PC-3 (cell line): ENCODE results near the gene GABBR2. TPM values are rescaled to one million over a fixed set of nuclear protein-coding genes. Genes with fewer than 3 reads are reported as not detected.

Experiments used
- ATAC-seq: fragments of 200-7000 bp; cut with Tn5 transposase; 2 replicates; pipeline ENCODE4 v1.9.1; 2020; ENCODE audit warnings: mild to moderate bottlenecking, moderate library complexity
- BruUV-seq: library from RNA; stranded (reverse); fragments of 400-500 nt; replicated peaks from 2 replicates; lab custom pipeline; 2021; lab: Mats Ljungman, UMichigan
- CTCF ChIA-PET: fragments of 300-600 bp; sonication (Branson Sonifier 250); formaldehyde crosslinking; loops from one replicate; lab custom pipeline; 2022; ENCODE audit warnings: antibody characterized with exemption; lab: Charles Lee
- POLR2A ChIA-PET: fragments of 300-600 bp; sonication (Branson Sonifier 250); formaldehyde crosslinking; loops from one replicate; lab custom pipeline; 2022; ENCODE audit warnings: antibody characterized with exemption; ENCODE audit not compliant: unreplicated experiment; lab: Charles Lee
- DNase-seq: peaks from one replicate; pipeline ENCODE4 v3.0.0-alpha.2; 2015
- H2AFZ ChIP-seq: fragments of 300-600 bp; sonication (generic); 2 replicates; pipeline ENCODE4 v1.6.0; 2016; ENCODE audit warnings: antibody characterized with exemption, low read length
- H3F3A ChIP-seq: fragments of 300-600 bp; sonication (generic); one replicate; pipeline ENCODE4 v1.6.0; 2017; ENCODE audit warnings: antibody characterized with exemption, low read length, control low read depth, mild to moderate bottlenecking; ENCODE audit not compliant: unreplicated experiment
- H3K27ac ChIP-seq: fragments of 300-600 bp; sonication (generic); 2 replicates; pipeline ENCODE4 v1.5.1; 2016; ENCODE audit warnings: mild to moderate bottlenecking, low read length
- H3K27me3 ChIP-seq: fragments of 300-600 bp; sonication (generic); 2 replicates; pipeline ENCODE4 v1.6.1; 2016; ENCODE audit warnings: low read length, mixed read lengths
- H3K36me3 ChIP-seq: fragments of 300-600 bp; sonication (generic); 2 replicates; pipeline ENCODE4 v1.6.1; 2016; ENCODE audit warnings: low read depth, mixed run types, low read length, mixed read lengths
- H3K4me1 ChIP-seq: fragments of 300-600 bp; sonication (generic); 2 replicates; pipeline ENCODE4 v1.5.1; 2016; ENCODE audit warnings: low read length; ENCODE audit not compliant: insufficient read depth
- H3K4me2 ChIP-seq: fragments of 300-600 bp; sonication (generic); 2 replicates; pipeline ENCODE4 v1.6.0; 2016; ENCODE audit warnings: low read length
- H3K4me3 ChIP-seq: fragments of 300-600 bp; sonication (generic); 2 replicates; pipeline ENCODE4 v1.5.1; 2016; ENCODE audit warnings: mild to moderate bottlenecking, low read length, mixed read lengths
- H3K79me2 ChIP-seq: fragments of 300-600 bp; sonication (generic); 2 replicates; pipeline ENCODE4 v1.6.1; 2017; ENCODE audit warnings: low read length, mixed read lengths
- H3K9ac ChIP-seq: fragments of 300-600 bp; sonication (generic); 2 replicates; pipeline ENCODE4 v1.6.0; 2016; ENCODE audit warnings: mild to moderate bottlenecking, low read length
- H3K9me2 ChIP-seq: fragments of 300-600 bp; sonication (generic); replicated peaks from 2 replicates; pipeline ENCODE4 v1.6.1; 2016; ENCODE audit warnings: mixed run types, low read length, mixed read lengths
- H3K9me3 ChIP-seq: fragments of 300-600 bp; sonication (generic); 2 replicates; pipeline ENCODE4 v1.6.1; 2016; ENCODE audit warnings: low read length, mixed read lengths
- H4K20me1 ChIP-seq: fragments of 300-600 bp; sonication (generic); 2 replicates; pipeline ENCODE4 v1.6.1; 2016; ENCODE audit warnings: low read length, mixed read lengths
- EZH2 ChIP-seq: fragments of 300-600 bp; sonication (generic); IDR thresholded peaks from one replicate; pipeline ENCODE4 v1.6.1; 2017; ENCODE audit warnings: antibody characterized with exemption, mild to moderate bottlenecking, low read length; ENCODE audit not compliant: unreplicated experiment
- EZH2phosphoT487 ChIP-seq: fragments of 300-600 bp; sonication (generic); IDR thresholded peaks from 2 replicates; pipeline ENCODE4 v1.6.1; 2018; ENCODE audit warnings: mild to moderate bottlenecking, antibody characterized with exemption, low read length, borderline replicate concordance
- intact Hi-C: fragments of 100-400 bp; cut with micrococcal nuclease; formaldehyde crosslinking; loops from 2 replicates; pipeline ENCODE4 v1.9.0; 2023
- total RNA-seq: library from RNA; depleted of rRNA; stranded (reverse); fragments of >200 nt; gene quantifications from 2 replicates; pipeline ENCODE4 v1.2.3, GENCODE V29; 2014
- TF ChIP-seq, protein P1 (sequence below): fragments of 300-600 bp; sonication (generic); conservative IDR thresholded peaks from 2 replicates; pipeline ENCODE4 v1.5.1; 2017; ENCODE audit warnings: antibody characterized with exemption, low read depth, mild to moderate bottlenecking, low read length

Gene GABBR2
- total RNA-seq, 1 experiment from 2014 or later: 0.44 TPM

DNA sequence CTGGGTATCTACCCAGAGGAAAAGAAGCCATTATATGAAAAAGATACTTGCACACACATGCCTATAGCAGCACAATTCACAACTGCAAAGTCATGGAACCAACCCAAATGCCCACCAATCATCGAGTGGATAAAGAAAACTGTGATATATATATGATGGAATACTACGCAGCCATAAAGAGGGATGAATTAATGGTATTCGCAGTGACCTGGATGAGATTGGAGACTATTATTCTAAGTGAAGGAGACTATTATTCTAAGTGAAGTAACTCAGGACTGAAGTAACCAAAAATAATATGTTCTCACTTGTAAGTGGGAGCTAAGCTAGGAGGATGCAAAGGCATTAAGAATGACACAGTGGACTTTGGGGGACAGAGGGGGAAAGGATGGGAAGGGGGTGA, 30.0 kb upstream of the GABBR2 start:
- H3K4me2 ChIP-seq: no peak overlapping the region
- no peak overlapping the region for H3K4me3 ChIP-seq
- CTCF ChIA-PET: no interaction called here
- no peak overlapping the region for H3K9ac ChIP-seq
- no peaks in the 10 kb centered on the region for H3F3A ChIP-seq
- no peak overlapping the region for H3K27ac ChIP-seq
- H2AFZ ChIP-seq: no peak overlapping the region
- H3K9me2 ChIP-seq: no peaks in the 10 kb centered on the region
- no peaks in the 10 kb centered on the region for H3K36me3 ChIP-seq
- intact Hi-C loops: no loop called here
- ATAC-seq (no peak), DNase-seq (no peak)
- no peaks in the 10 kb centered on the region for H3K79me2 ChIP-seq
- POLR2A ChIA-PET: no interaction called here
- no TSS peak for BruUV-seq
- TF ChIP-seq EZH2 (no peak), EZH2phosphoT487 (no peak)
- TF ChIP-seq, protein P1, sequence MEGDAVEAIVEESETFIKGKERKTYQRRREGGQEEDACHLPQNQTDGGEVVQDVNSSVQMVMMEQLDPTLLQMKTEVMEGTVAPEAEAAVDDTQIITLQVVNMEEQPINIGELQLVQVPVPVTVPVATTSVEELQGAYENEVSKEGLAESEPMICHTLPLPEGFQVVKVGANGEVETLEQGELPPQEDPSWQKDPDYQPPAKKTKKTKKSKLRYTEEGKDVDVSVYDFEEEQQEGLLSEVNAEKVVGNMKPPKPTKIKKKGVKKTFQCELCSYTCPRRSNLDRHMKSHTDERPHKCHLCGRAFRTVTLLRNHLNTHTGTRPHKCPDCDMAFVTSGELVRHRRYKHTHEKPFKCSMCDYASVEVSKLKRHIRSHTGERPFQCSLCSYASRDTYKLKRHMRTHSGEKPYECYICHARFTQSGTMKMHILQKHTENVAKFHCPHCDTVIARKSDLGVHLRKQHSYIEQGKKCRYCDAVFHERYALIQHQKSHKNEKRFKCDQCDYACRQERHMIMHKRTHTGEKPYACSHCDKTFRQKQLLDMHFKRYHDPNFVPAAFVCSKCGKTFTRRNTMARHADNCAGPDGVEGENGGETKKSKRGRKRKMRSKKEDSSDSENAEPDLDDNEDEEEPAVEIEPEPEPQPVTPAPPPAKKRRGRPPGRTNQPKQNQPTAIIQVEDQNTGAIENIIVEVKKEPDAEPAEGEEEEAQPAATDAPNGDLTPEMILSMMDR: no peak
- peaks cover 21% of the 10 kb centered on the region for H3K4me1 ChIP-seq
- H3K9me3 ChIP-seq: no peaks in the 10 kb centered on the region
- H3K27me3 ChIP-seq: no peaks in the 10 kb centered on the region
- no peaks in the 10 kb centered on the region for H4K20me1 ChIP-seq

- Histone ChIP-seq H3K9ac (no peak overlapping the region), H3K79me2 (no peaks in the 10 kb centered on the region), H3K36me3 (no peaks in the 10 kb centered on the region), H3K9me3 (no peaks in the 10 kb centered on the region), H3F3A (no peaks in the 10 kb centered on the region), H2AFZ (no peak overlapping the region), H3K4me1 (no peaks in the 10 kb centered on the region), H3K9me2 (no peaks in the 10 kb centered on the region), H3K4me3 (no peak overlapping the region), H3K27me3 (no peaks in the 10 kb centered on the region), H3K27ac (no peak overlapping the region), H3K4me2 (no peak overlapping the region), H4K20me1 (no peaks in the 10 kb centered on the region)
- CTCF ChIA-PET: no interaction called here
- BruUV-seq: no TSS peak
- TF ChIP-seq EZH2 (no peak), EZH2phosphoT487 (no peak)
- TF ChIP-seq, protein P1: no peak
- no peak for DNase-seq
- intact Hi-C loops: no loop called here
- ATAC-seq: no peak
- POLR2A ChIA-PET: no interaction called here
These were observed 27.5 kb upstream of the GABBR2 start for GRCh38 chr9:98736226-98736625.

GRCh38 chr9:98732801-98733200, 24.1 kb upstream of the GABBR2 start:
- CTCF ChIA-PET: no interaction called here
- no peaks in the 10 kb centered on the region for H3K9me2 ChIP-seq
- BruUV-seq: no TSS peak
- H3K9ac ChIP-seq: no peak overlapping the region
- no peak overlapping the region for H2AFZ ChIP-seq
- H3K4me3 ChIP-seq: no peak overlapping the region
- no peaks in the 10 kb centered on the region for H3K9me3 ChIP-seq
- no peaks in the 10 kb centered on the region for H3F3A ChIP-seq
- no peak overlapping the region for H3K4me2 ChIP-seq
- no peak for ATAC-seq
- intact Hi-C loops: no loop called here
- POLR2A ChIA-PET: no interaction called here
- no peaks in the 10 kb centered on the region for H3K27me3 ChIP-seq
- no peak for TF ChIP-seq EZH2
- TF ChIP-seq, protein P1: no peak
- no peak for TF ChIP-seq EZH2phosphoT487
- no peaks in the 10 kb centered on the region for H4K20me1 ChIP-seq
- H3K36me3 ChIP-seq: no peaks in the 10 kb centered on the region
- no peak overlapping the region for H3K27ac ChIP-seq
- H3K4me1 ChIP-seq: no peaks in the 10 kb centered on the region
- DNase-seq: no peak
- H3K79me2 ChIP-seq: no peaks in the 10 kb centered on the region
